Measurements from ENCODE around the gene TMSB4X. TPM values are rescaled to one million over a fixed set of nuclear protein-coding genes. Genes with fewer than 3 reads are reported as not detected.

Gene TMSB4X
- total and polyA plus RNA-seq, 2 of the 8 experiments (the other 6 are each of a cell fraction or from before 2014, with no cell fraction given) = 2,063 to 2,112 TPM

GRCh38 chrX:12954376-12954775, 20.5 kb upstream of the TMSB4X start:
- no peak overlapping the region for H3K9ac ChIP-seq (replicated peaks in 1 of 4; ENCODE audit: extremely low read depth in 1 of 4, low read depth in 3 of 4, low read length in 3 of 4)
- no peaks in the 10 kb centered on the region for H3K4me1 ChIP-seq (replicated peaks in 1 of 4; ENCODE audit: control insufficient read depth in 3 of 4, insufficient read depth in 4 of 4, low read length in 3 of 4)
- H3K9me3 ChIP-seq (ENCODE audit: insufficient read depth in 2 of 2, low read depth in 1 of 2, low read length in 1 of 2) = no peaks in the 10 kb centered on the region
- H2AFZ ChIP-seq (ENCODE audit: low read length) = no peak overlapping the region
- no peak overlapping the region for H2BK120ac ChIP-seq (replicated peaks; ENCODE audit: low read depth, low read length)
- H2AK5ac ChIP-seq (ENCODE audit: low read depth, low read length) = no peak overlapping the region
- no peaks in the 10 kb centered on the region for H3K36me3 ChIP-seq (ENCODE audit: control insufficient read depth in 2 of 4, insufficient read depth in 4 of 4, low read length in 3 of 4)
- H3K4ac ChIP-seq (replicated peaks; ENCODE audit: insufficient read length, low read depth, low read length) = no peak overlapping the region
- H2BK12ac ChIP-seq (ENCODE audit: low read depth, low read length) = no peak overlapping the region
- 94% methylated on average over 7 of the region's 9 CpGs; no CpG with 5 or more reads in 1 of the 2 experiments for WGBS, 2 experiments (ENCODE audit: extremely low coverage in 1 of 2, insufficient coverage in 1 of 2, insufficient read length in 1 of 2, insufficient replicate concordance in 2 of 2, low coverage in 1 of 2, low lambda C conversion rate in 2 of 2, missing lambda C conversion rate in 1 of 2)
- H3K14ac ChIP-seq (ENCODE audit: insufficient read length) = no peak overlapping the region
- no peaks in the 10 kb centered on the region for H3K23me2 ChIP-seq (ENCODE audit: low read depth, low read length)
- no peak overlapping the region for H2BK5ac ChIP-seq (ENCODE audit: low read depth, low read length)
- H3K4me2 ChIP-seq (ENCODE audit: insufficient read depth in 1 of 2, low read depth in 2 of 2, low read length in 2 of 2) = no peak overlapping the region
- TF ChIP-seq SIN3A (conservative IDR thresholded peaks at IDR 0.05 in 1 of 2, IDR thresholded peaks at IDR 0.05 in 1 of 2; ENCODE audit: low read depth in 1 of 2, low read length in 2 of 2) (no peak), HDAC6 (IDR thresholded peaks at IDR 0.05; ENCODE audit: low read depth, low read length) (no peak), BCL11A (IDR thresholded peaks at IDR 0.05; ENCODE audit: low read depth in 2 of 2, low read length in 2 of 2) (no peak), POLR2A (IDR thresholded peaks at IDR 0.05; ENCODE audit: control extremely low read depth in 1 of 2, low read depth in 2 of 2, low read length in 2 of 2) (no peak), TAF1 (IDR thresholded peaks at IDR 0.05; ENCODE audit: low read depth, low read length) (no peak), CREB1 (IDR thresholded peaks at IDR 0.05) (no peak), MAFK (IDR thresholded peaks at IDR 0.05; ENCODE audit: low read depth, low read length) (no peak), EP300 (IDR thresholded peaks at IDR 0.05; ENCODE audit: borderline replicate concordance in 1 of 2, low read depth in 2 of 2, low read length in 2 of 2) (no peak), JUN (IDR thresholded peaks at IDR 0.05; ENCODE audit: low read depth, low read length) (no peak), MAX (IDR thresholded peaks at IDR 0.05) (no peak), TBP (IDR thresholded peaks at IDR 0.05; ENCODE audit: low read depth, low read length) (no peak), SP4 (IDR thresholded peaks at IDR 0.05; ENCODE audit: low read length) (no peak)
- no peaks in the 10 kb centered on the region for H3K79me2 ChIP-seq (ENCODE audit: control insufficient read depth in 1 of 2, insufficient read depth in 2 of 2, low read length in 2 of 2)
- POLR2A ChIA-PET (ENCODE audit: partially characterized antibody) = interaction anchor here (0.8 kb wide), 1 partner anchor 23 kb away, joined by 3 read pairs; no protein-coding TSS in a partner anchor
- no peak overlapping the region for H2BK20ac ChIP-seq (ENCODE audit: low read length)
- no peak overlapping the region for H3K18ac ChIP-seq (ENCODE audit: extremely low read depth, low read length)
- CTCF ChIA-PET (ENCODE audit: partially characterized antibody) = interaction anchor here (0.6 to 0.7 kb wide), 3 partner anchors 197 to 533 kb away, joined by 3 to 4 read pairs (median 3); no protein-coding TSS in a partner anchor
- H4K91ac ChIP-seq (replicated peaks; ENCODE audit: insufficient read length, low read length) = no peak overlapping the region
- no peaks in the 10 kb centered on the region for H4K20me1 ChIP-seq (replicated peaks in 1 of 2; ENCODE audit: control insufficient read depth in 1 of 2, insufficient read depth in 2 of 2, low read length in 2 of 2)
- H3K79me1 ChIP-seq (ENCODE audit: low read depth, low read length) = no peaks in the 10 kb centered on the region
- no peak overlapping the region for H3K27ac ChIP-seq (ENCODE audit: low read depth, low read length)
- no peak overlapping the region for H3K4me3 ChIP-seq (ENCODE audit: extremely low read depth in 1 of 4, insufficient read depth in 2 of 4, low read depth in 3 of 4, low read length in 4 of 4)
- no peak overlapping the region for H3K23ac ChIP-seq (ENCODE audit: insufficient read length)
- no peak overlapping the region for H4K5ac ChIP-seq (ENCODE audit: insufficient read length, low read depth, low read length)
- no peak overlapping the region for H4K8ac ChIP-seq (ENCODE audit: extremely low read depth, insufficient read depth, low read length)
- H3K56ac ChIP-seq (replicated peaks; ENCODE audit: insufficient read length, low read depth, low read length) = no peak overlapping the region
- H3K27me3 ChIP-seq (replicated peaks in 1 of 4; ENCODE audit: control insufficient read depth in 3 of 4, extremely low read depth in 1 of 4, insufficient read depth in 3 of 4, low read length in 3 of 4) = no peaks in the 10 kb centered on the region
- DNase-seq (ENCODE audit: low read depth in 1 of 2, low spot score in 2 of 2) = no peak
- no peak for FAIRE-seq
- no peak overlapping the region for H2BK15ac ChIP-seq (ENCODE audit: low read length)

All from H1 (cell line).